SW480 (cell line): ENCODE measurements around the gene CARMIL1.
A peak's percentile ranks its signal among the peaks of the same experiment; 100 is the strongest.

Source experiments
- DNase-seq: peaks from one replicate; pipeline ENCODE4 v3.0.0-alpha.2; 2016; ENCODE audit warnings: low spot score

The CARMIL1 gene

GRCh38 chr6:25278914-25279747 lies at the start of gene CARMIL1:
TSS of gene CARMIL1 (plus strand) at chr6:25279374. CDS start at chr6:25279796, 422 bp downstream.
- DNase-seq = peak; percentile 77

GRCh38 chr6:25229671-25230321 lies 49.4 kb upstream of the CARMIL1 start:
- DNase-seq = peak; percentile 48

DNA sequence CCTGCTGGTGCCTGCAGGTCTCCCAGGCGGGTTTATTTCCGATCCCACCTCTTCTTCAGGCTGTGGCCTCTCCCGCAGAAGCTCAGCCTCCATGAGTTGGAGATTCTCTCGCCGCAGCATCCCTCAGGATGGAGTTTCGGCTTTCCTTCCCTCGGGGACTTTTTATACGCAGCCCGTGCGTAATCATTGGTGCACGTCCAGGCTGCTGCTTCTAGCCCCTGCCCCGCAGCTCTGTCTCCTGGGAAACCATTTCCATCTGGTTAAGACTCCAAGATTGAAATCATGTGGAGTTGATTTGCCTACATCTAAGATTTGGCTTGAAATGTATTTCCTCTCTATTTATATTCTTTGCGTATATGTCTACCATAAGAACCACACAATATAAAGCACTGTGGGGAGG lies 46.7 kb upstream of the CARMIL1 start:
- DNase-seq = no peak

DNA sequence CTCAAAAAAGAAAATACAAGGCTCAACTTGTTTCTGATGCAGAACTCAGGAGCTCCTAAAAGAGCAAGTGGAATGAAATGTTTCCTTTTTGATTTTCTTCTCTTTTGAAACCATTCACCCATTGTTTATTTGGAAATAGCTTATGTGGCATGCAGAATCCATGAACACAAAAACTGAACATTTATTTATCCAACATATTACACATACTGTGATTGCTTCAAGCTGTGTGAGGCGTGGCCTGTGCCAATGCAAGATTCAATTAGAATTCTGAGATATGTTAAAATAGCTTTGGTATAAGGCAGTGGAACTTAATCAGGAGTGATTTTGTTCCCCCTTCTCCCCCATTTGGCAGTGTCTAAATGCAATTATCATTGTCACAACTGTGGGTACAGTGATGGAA lies 45.9 kb upstream of the CARMIL1 start:
- no peak for DNase-seq

GRCh38 chr6:25237579-25237978 lies 41.6 kb upstream of the CARMIL1 start:
- no peak for DNase-seq

DNA sequence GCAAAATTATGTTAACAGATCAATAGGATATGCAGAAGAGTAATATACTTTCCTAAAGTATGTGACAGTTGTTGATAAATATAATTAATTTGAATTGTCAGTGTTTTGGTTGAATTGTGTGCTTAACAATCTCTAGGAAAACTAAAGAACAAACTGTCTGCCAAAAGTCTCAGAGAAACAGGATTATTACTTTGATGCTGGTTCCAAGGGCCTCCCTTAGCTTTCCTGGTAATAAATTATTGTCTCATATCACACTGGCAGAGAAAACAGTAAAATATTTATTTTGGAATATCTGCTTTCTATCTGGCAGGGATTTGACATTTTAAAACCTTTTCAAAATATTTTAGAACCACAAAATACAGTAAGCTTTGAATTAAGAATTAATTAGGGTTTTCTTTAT lies 40.1 kb upstream of the CARMIL1 start:
- no peak for DNase-seq

DNA sequence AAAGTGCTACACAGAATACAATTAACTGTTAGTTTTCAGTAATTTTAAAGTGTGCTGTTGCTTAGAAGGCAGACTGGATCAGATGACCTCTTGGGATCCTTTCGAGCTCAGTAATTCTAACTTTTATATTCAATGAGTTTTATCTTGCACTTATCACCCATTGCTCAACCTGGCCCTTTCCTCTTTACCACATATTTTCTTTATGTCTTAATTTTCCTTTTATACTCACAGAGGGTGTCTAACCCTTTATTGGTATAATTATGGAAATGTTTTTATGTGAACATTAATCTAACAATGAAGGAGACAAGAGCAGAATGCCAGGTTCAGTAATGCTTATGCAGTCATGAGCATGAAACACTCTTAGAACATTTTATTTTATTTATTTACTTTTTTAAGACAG lies 39.7 kb upstream of the CARMIL1 start:
- no peak for DNase-seq

GRCh38 chr6:25242567-25242966 lies 36.6 kb upstream of the CARMIL1 start:
- no peak for DNase-seq

DNA sequence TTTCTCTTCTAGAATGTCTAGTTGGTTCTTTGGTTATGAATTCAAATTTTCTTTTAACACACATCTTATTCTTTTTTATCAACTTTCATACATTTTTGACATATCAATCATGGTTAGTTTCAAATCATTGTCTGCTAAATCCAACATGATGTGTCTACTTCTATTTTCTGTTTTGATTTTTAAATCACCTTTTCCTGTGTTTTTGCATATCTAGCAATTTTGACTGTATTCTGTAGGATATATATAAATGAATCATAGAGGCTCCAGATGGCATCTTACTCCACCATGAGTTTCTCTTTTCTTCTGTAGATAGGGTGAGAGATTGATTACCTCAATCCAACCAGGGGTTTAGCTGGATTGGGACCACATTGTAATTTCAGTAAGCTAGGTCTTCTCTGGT lies 34.3 kb upstream of the CARMIL1 start:
- no peak for DNase-seq

- DNase-seq = peak; percentile 13
These were observed 31.1 kb upstream of the CARMIL1 start for GRCh38 chr6:25248123-25248522.

GRCh38 chr6:25249133-25249532 lies 30.0 kb upstream of the CARMIL1 start:
- DNase-seq = no peak

GRCh38 chr6:25250878-25251277 lies 28.3 kb upstream of the CARMIL1 start:
- DNase-seq = peak; percentile 4

DNA sequence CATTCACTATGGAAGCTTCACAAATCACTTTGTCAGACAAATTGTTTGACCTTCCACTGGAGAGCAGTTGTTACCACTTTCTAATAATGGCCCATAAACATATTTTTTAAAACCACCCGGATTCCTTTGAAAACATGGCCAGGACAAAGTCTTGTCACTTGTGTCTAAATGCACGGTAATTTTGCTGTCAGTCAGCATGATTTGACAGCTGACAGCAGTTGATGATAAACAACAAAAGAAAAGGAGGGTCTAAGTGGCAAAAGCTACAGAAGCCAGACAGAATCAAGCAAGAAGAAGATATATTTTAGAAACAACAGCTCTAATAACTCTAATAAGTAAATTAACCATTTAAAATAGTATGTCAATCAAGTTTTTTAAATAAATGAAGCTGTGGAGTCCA lies 27.7 kb upstream of the CARMIL1 start:
- DNase-seq = no peak

DNA sequence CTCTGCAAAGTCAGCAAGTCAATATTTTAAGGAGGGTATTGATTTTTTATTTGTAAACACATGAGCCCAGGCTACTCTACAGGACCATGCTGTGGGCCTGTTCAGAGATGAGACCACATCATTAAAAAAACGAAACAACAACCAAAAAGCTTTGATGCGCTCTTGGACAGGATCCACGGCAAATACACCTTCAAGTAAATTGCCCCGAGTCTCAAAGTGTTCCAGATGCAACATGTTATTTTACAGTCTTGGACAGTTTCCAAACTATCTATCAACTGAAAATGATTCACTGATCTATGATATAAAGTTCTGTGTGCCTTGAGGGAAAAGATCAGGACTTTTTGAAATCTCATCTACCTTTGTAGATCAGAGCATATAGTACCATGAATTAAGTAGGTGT lies 25.8 kb upstream of the CARMIL1 start:
- no peak for DNase-seq

DNA sequence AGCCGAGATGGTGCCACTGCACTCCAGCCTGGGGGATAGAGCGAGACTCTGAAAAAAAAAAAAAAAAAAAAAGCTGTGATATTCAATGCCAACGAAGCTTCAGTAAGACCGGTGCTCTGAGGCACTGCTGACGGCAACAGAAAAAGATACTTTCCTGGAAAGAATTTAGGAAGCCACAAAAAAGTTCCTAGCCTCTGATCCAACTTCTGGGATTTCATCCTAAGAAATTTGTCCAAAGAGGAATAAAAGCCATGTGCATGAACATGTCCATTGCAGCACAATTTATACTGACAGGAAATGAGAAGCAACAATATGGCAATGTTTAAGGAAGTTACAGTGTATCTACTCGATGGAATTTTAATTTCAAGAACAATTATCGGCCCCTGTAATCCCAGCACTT lies 24.5 kb upstream of the CARMIL1 start:
- DNase-seq = no peak

DNA sequence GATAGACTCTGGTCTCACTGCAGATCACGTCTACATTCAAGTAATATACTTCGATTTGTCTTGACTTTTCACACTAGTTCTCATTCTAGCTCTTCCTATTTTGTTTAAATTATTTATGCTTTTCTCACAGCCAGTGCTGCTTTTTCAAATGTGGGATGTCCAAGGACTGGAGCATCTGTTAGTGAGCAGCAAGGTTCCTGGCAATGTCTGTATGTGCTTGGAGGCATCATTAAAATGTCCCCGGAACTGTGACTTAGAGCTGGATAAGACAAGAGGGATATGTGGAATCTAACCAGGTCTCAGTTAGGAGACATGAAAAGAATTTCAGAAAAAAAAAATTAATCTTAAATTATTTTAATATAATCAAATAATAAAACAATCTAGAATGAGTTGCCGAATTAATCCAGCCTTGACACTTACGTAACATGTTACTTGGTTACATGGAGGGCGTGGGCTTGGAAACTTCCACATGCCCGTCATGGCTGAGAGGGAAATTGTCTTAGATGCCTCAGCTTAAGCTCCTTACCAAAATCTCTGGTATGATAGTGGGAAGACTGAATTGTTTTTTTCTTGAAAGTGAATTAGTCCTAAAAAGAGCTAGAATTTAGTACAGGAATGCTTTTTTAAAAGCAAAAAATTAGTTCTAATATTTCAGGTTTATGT lies 21.4 kb upstream of the CARMIL1 start:
- no peak for DNase-seq

GRCh38 chr6:25259756-25260155 lies 19.4 kb upstream of the CARMIL1 start:
- no peak for DNase-seq

DNA sequence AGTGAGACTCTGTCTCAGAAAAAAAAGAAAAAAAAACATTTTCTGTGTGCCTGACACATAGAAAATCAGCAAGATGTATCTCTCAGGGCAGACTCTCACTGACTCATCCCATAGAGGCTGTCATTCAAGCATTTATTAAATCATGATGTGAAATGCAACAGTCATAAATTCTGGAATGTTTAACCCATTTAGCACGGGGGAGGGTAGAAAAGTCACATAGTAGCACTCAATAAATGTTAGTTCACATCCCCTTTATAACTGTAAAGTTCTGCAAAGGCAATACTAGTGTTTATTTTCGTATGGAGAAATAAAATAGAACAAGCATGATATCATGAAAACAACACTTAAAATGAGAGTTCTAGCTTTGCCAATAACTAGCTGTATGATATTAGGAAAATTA lies 15.5 kb upstream of the CARMIL1 start:
- DNase-seq = no peak

DNA sequence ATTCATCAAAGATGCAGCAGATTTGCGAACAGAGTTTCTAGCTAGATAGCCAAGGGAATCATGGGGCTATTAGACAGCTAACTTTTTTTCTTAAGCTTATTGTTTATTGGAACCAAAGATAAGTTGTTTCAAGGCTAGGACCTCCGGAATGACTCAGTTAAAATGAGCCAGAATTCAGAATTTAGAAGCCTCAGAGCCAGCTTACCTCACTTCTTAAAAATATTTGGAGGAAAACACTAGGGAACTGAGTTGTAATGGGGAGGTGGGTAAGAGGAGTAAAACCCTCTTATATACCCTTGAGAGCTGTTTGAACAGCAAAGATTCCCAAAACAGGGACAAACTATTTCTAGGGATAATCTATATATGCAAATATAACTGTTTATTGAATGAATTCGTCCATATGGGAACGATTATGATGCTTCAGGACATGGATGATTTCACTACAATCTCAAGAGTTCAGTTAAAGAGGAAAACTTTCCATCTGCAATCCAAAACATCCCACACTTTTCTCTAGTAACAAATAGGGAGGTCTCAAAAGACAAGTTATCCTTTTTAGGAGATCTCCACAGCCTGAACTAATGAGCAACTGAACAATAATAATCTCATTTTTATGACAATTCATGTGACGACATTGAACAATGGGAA lies 12.6 kb upstream of the CARMIL1 start:
- no peak for DNase-seq

GRCh38 chr6:25267662-25268061 lies 11.5 kb upstream of the CARMIL1 start:
- no peak for DNase-seq

GRCh38 chr6:25270559-25270958 lies 8.6 kb upstream of the CARMIL1 start:
- no peak for DNase-seq

DNA sequence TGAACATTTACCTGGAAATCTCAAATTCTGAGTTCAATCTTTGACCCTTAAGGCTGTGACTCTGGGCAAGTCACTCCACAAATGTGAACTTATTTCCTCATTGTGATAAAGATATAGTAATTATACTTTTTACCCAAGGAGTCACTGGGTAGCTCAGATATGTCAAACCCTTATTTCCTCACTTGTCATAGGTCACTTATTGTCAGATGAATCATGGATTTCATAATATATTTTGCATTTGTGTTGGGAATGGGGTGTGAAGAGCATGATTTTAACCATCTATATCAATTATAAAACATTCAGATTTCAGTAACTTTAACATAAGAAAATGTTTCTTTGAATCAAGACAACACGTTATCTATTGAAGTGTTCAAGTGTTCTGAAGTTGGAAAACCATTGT lies 3.7 kb upstream of the CARMIL1 start:
- DNase-seq = no peak

- no peak for DNase-seq
These were observed 1.8 kb upstream of the CARMIL1 start for GRCh38 chr6:25277386-25277785.
